Caco-2 (cell line): Measurements from ENCODE around the gene APOL3. TPM values are rescaled to one million over a fixed set of nuclear protein-coding genes. Genes with fewer than 3 reads are reported as not detected.
"Not testable (repeated sequence)": the region's sequence is repeated elsewhere in the genome, so short reads cannot be mapped to it uniquely, and the experiment has no call there.

Experiments used
- BruUV-seq: library from RNA; stranded (reverse); fragments of 400-500 nt; replicated peaks from 2 replicates; lab custom pipeline; 2021; lab: Mats Ljungman, UMichigan
- CTCF ChIA-PET: fragments of 300-600 bp; sonication (Branson Sonifier 250); formaldehyde crosslinking; loops from one replicate; lab custom pipeline; 2022; ENCODE audit warnings: antibody characterized with exemption; lab: Charles Lee
- POLR2A ChIA-PET: fragments of 300-600 bp; sonication (Branson Sonifier 250); formaldehyde crosslinking; loops from one replicate; lab custom pipeline; 2022; ENCODE audit warnings: antibody characterized with exemption; lab: Charles Lee
- DNase-seq, 2 experiments: peaks; one replicate each; pipeline versions ENCODE4 v3.0.0 to v3.0.0-alpha.2; 2020 to 2022
- H3K27me3 ChIP-seq: replicated peaks from 2 replicates; pipeline ENCODE4 v1.6.0; 2011; ENCODE audit warnings: low read length; ENCODE audit not compliant: control insufficient read depth, insufficient read depth
- H3K36me3 ChIP-seq: 2 replicates; pipeline ENCODE4 v1.5.1; 2011; ENCODE audit warnings: low read length; ENCODE audit not compliant: control insufficient read depth, insufficient read depth
- H3K4me1 ChIP-seq: fragments of 250-450 bp; sonication (Bioruptor Pico); 2 replicates; pipeline ENCODE4 v1.5.1; 2020; ENCODE audit warnings: mild to moderate bottlenecking
- H3K4me3 ChIP-seq: 2 replicates; pipeline ENCODE4 v1.5.1; 2011; ENCODE audit warnings: low read depth, mild to moderate bottlenecking, control low read depth, low read length
- H3K9me3 ChIP-seq: fragments of 250-450 bp; sonication (Bioruptor Pico); 2 replicates; pipeline ENCODE4 v1.5.1; 2020; ENCODE audit warnings: mild to moderate bottlenecking, moderate library complexity
- H3K27ac Mint-ChIP-seq: one replicate; pipeline ENCODE4 v1.8.0; 2022; ENCODE audit warnings: mixed read lengths; ENCODE audit not compliant: unreplicated experiment
- H3K27me3 Mint-ChIP-seq: one replicate; pipeline ENCODE4 v1.8.0; 2022; ENCODE audit warnings: mixed read lengths; ENCODE audit not compliant: insufficient read depth, unreplicated experiment
- H3K36me3 Mint-ChIP-seq: one replicate; pipeline ENCODE4 v1.8.0; 2022; ENCODE audit warnings: mild to moderate bottlenecking, mixed read lengths; ENCODE audit not compliant: insufficient read depth, unreplicated experiment
- H3K4me1 Mint-ChIP-seq: one replicate; pipeline ENCODE4 v1.8.0; 2022; ENCODE audit warnings: low read depth, mixed read lengths; ENCODE audit not compliant: unreplicated experiment
- H3K4me3 Mint-ChIP-seq: one replicate; pipeline ENCODE4 v1.8.0; 2022; ENCODE audit warnings: mild to moderate bottlenecking, moderate library complexity, mixed read lengths; ENCODE audit not compliant: unreplicated experiment
- H3K9me3 Mint-ChIP-seq: one replicate; pipeline ENCODE4 v1.8.0; 2022; ENCODE audit warnings: mixed read lengths; ENCODE audit not compliant: unreplicated experiment
- CTCF ChIP-seq, 2 experiments: fragments of 200-600 bp in 1 of 2; IDR thresholded peaks; 1 replicate in 1 of 2; 2 replicates in 1 of 2; pipeline versions ENCODE4 v1.5.1 to v1.8.0; 2011 to 2022; ENCODE audit warnings: antibody characterized with exemption in 1 of 2, control low read depth in 1 of 2, inconsistent platforms in 1 of 2, low read depth in 1 of 2, low read length in 1 of 2, mild to moderate bottlenecking in 1 of 2, moderate library complexity in 1 of 2; ENCODE audit not compliant: insufficient read depth in 1 of 2, severe bottlenecking in 1 of 2, unreplicated experiment in 1 of 2
- intact Hi-C: fragments of 100-400 bp; cut with micrococcal nuclease; formaldehyde crosslinking; loops from one replicate; pipeline ENCODE4 v1.10.0; 2022; ENCODE audit not compliant: unreplicated experiment
- total RNA-seq: library from RNA; stranded (reverse); gene quantifications from 2 replicates; pipeline ENCODE4 v1.2.3, GENCODE V29; 2022

Gene APOL3
- total RNA-seq, 1 experiment from 2014 or later = not detected

- POLR2A ChIA-PET = no interaction called here
- Histone ChIP-seq H3K4me3 (no peak within 1 kb of the TSS), H3K9me3 (no peaks in the 10 kb centered on the region), H3K27me3 (no peaks in the 10 kb centered on the region), H3K36me3 (no peaks in the 10 kb centered on the region), H3K4me1 (no peaks in the 10 kb centered on the region)
- TF ChIP-seq CTCF (IDR thresholded peaks at IDR 0.05; ENCODE audit: insufficient read depth in 1 of 2, low read depth in 1 of 2, low read length in 1 of 2, severe bottlenecking in 1 of 2, unreplicated experiment in 1 of 2) = no peak
- no peak within 1 kb of the TSS for H3K4me3 Mint-ChIP-seq
- H3K4me1 Mint-ChIP-seq = peaks cover 16% of the 10 kb centered on the region
- H3K9me3 Mint-ChIP-seq = no peaks in the 10 kb centered on the region
- no peak for DNase-seq
- BruUV-seq = no TSS peak
- no peak within 1 kb of the TSS for H3K27ac Mint-ChIP-seq
- peaks cover 3% of the 10 kb centered on the region for H3K27me3 Mint-ChIP-seq
- no peaks in the 10 kb centered on the region for H3K36me3 Mint-ChIP-seq
- intact Hi-C loops = no loop called here
- CTCF ChIA-PET = no interaction called here
These were observed 41.2 kb upstream of the APOL3 start, which contains the start of gene APOL4 for GRCh38 chr22:36201630-36202319. Gene APOL4 (minus strand): TSS chr22:36201809. CDS start chr22:36201734, 75 bp downstream.

DNA sequence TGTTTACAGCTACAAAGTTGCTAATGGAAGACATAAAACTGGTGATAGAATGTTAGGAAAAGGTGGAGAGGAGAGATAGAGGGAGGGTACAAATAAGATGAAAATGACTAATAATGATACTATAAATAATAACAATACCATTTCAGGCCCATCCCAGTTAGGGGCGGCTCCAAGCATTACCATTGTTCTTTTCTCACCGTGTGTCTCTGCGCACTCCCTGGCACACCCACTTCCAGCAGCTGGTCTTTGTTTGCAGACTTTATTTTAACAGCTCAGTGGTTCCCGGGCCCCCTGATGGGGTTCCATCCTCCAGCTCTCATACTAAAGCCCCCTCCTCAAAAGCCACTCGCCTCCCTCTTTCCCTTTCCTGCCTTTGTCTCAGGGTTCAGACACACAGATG lies 40.5 kb upstream of the APOL3 start:
- H3K4me1 ChIP-seq, POLR2A ChIA-PET, intact Hi-C loops, H3K9me3 Mint-ChIP-seq, H3K4me3 Mint-ChIP-seq, H3K27me3 Mint-ChIP-seq, CTCF ChIA-PET, H3K36me3 ChIP-seq, H3K27me3 ChIP-seq, H3K4me3 ChIP-seq, BruUV-seq, H3K27ac Mint-ChIP-seq, DNase-seq, H3K36me3 Mint-ChIP-seq, H3K9me3 ChIP-seq: not testable (repeated sequence)
- H3K4me1 Mint-ChIP-seq = peaks cover 16% of the 10 kb centered on the region

GRCh38 chr22:36199001-36199551 lies 38.5 kb upstream of the APOL3 start:
- no peak for DNase-seq
- no TSS peak for BruUV-seq

More at GRCh38 chr22:36199001-36199551, 38.5 kb upstream of the APOL3 start:
- peaks cover 16% of the 10 kb centered on the region for H3K4me1 Mint-ChIP-seq
- POLR2A ChIA-PET = no interaction called here
- no peaks in the 10 kb centered on the region for H3K4me1 ChIP-seq
- no peak overlapping the region for H3K4me3 Mint-ChIP-seq
- no peaks in the 10 kb centered on the region for H3K36me3 Mint-ChIP-seq
- no peaks in the 10 kb centered on the region for H3K9me3 Mint-ChIP-seq
- intact Hi-C loops = loop anchor here (5.0 kb wide), 1 partner anchor 78 kb away; no protein-coding TSS in a partner anchor
- no peaks in the 10 kb centered on the region; the same call in 1 of the 2 replicates for H3K27me3 ChIP-seq
- no peak for TF ChIP-seq CTCF (IDR thresholded peaks at IDR 0.05; ENCODE audit: insufficient read depth in 1 of 2, low read depth in 1 of 2, low read length in 1 of 2, severe bottlenecking in 1 of 2, unreplicated experiment in 1 of 2)
- H3K27ac Mint-ChIP-seq = no peak overlapping the region
- H3K9me3 ChIP-seq = no peaks in the 10 kb centered on the region
- H3K27me3 Mint-ChIP-seq = peaks cover 3% of the 10 kb centered on the region
- CTCF ChIA-PET = no interaction called here
- no peak overlapping the region for H3K4me3 ChIP-seq
- no peaks in the 10 kb centered on the region for H3K36me3 ChIP-seq
